C4-2B (cell line): Measurements from ENCODE around the gene ST6GALNAC3.

Experiments used
- H3K27ac ChIP-seq: fragments of 450-650 bp; 2 replicates; pipeline ENCODE4 v1.5.1; 2017
- ZFX ChIP-seq: fragments of 450-650 bp; IDR thresholded peaks from 2 replicates; pipeline ENCODE4 v1.6.1; 2017
- TF ChIP-seq, protein P1 (sequence below): fragments of 450-650 bp; conservative IDR thresholded peaks from 2 replicates; pipeline ENCODE4 v1.5.1; 2017; ENCODE audit warnings: mild to moderate bottlenecking

Gene ST6GALNAC3

GRCh38 chr1:76620371-76620770, 545.8 kb downstream of the ST6GALNAC3 start:
- TF ChIP-seq, protein P1, sequence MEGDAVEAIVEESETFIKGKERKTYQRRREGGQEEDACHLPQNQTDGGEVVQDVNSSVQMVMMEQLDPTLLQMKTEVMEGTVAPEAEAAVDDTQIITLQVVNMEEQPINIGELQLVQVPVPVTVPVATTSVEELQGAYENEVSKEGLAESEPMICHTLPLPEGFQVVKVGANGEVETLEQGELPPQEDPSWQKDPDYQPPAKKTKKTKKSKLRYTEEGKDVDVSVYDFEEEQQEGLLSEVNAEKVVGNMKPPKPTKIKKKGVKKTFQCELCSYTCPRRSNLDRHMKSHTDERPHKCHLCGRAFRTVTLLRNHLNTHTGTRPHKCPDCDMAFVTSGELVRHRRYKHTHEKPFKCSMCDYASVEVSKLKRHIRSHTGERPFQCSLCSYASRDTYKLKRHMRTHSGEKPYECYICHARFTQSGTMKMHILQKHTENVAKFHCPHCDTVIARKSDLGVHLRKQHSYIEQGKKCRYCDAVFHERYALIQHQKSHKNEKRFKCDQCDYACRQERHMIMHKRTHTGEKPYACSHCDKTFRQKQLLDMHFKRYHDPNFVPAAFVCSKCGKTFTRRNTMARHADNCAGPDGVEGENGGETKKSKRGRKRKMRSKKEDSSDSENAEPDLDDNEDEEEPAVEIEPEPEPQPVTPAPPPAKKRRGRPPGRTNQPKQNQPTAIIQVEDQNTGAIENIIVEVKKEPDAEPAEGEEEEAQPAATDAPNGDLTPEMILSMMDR = no peak
- TF ChIP-seq ZFX = no peak
- no peak overlapping the region for H3K27ac ChIP-seq

- TF ChIP-seq ZFX = no peak
- TF ChIP-seq, protein P1 = no peak
- no peak overlapping the region for H3K27ac ChIP-seq
These were observed 548.4 kb downstream of the ST6GALNAC3 start for GRCh38 chr1:76622774-76623528.

GRCh38 chr1:76625886-76626678, 551.5 kb downstream of the ST6GALNAC3 start:
- no peak for TF ChIP-seq ZFX
- TF ChIP-seq, protein P1 = no peak

DNA sequence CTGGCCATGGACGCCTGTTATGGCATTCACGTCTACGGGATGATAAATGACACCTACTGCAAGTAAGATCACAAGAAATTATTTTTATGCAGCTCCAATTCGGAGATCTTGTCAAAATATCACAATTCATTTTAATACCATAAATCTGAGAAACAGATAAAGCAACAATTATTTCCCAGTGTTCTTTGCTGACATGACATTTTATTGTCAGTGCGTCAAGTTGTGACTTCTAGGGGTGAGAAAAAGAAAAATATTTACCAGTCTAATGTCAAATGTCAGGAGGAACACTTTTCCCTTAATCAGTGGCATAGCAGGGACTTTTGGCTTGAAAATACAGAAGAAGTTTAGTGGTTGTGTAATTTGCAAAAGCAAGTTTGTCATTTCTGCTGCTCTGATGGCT, 553.0 kb downstream of the ST6GALNAC3 start:
- no peak overlapping the region for H3K27ac ChIP-seq

More at GRCh38 chr1:76625886-76626678, 551.5 kb downstream of the ST6GALNAC3 start:
- no peak overlapping the region for H3K27ac ChIP-seq

DNA sequence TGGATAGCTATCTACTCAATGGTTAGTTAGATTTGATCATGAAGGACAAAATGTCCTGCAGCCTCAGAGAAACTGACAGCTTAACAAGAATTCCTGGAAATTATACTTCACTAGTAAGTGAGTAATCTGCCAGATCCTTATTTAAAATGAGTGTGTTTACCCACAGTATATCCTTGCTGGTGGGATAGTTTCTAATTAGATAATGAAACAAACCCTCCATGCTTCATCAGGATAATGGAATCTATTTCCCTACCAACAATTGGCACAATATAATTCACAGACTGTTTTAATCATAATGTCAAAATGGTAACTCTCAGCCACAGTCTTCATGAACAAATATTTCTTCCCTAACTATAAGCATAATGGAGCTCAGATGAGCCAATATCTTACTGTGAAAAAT, 553.4 kb downstream of the ST6GALNAC3 start:
- no peak overlapping the region for H3K27ac ChIP-seq
- TF ChIP-seq, protein P1 = no peak
- TF ChIP-seq ZFX = no peak

More for the DNA sequence above, 553.0 kb downstream of the ST6GALNAC3 start:
- TF ChIP-seq, protein P1 = no peak
- no peak for TF ChIP-seq ZFX

GRCh38 chr1:76632136-76632535, 557.6 kb downstream of the ST6GALNAC3 start:
- TF ChIP-seq, protein P1 = no peak
- TF ChIP-seq ZFX = no peak
- no peak overlapping the region for H3K27ac ChIP-seq

DNA sequence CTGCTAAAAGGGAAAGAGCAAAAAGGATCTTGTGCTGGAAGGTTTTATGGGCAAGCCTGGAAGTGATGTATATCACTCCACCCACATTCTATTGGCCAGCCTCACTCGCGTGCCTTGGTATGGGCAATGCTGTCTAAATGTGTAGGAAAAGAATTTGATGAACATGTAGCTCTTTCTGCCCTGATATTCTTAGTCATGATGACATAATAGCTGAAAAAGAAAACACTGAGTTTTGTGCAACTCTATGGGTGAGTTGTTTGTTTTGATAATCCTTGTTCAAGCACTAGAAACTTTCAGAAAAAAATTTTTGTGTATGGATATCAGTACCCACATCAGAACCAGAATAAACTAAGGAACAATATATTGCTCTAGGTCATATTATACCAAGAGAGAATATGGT, 561.2 kb downstream of the ST6GALNAC3 start:
- TF ChIP-seq, protein P1 = no peak
- TF ChIP-seq ZFX = no peak
- no peak overlapping the region for H3K27ac ChIP-seq
